Measurements from ENCODE around the gene SMIM10L2A.
"Not testable (repeated sequence)": the region's sequence is repeated elsewhere in the genome, so short reads cannot be mapped to it uniquely, and the experiment has no call there.

Gene SMIM10L2A

GRCh38 chrX:135421932-135422809, at the start of gene SMIM10L2A:
Gene SMIM10L2A (plus strand): TSS chrX:135421944. CDS start chrX:135422132, 188 bp downstream.
- no peak for DNase-seq (ENCODE audit: low spot score)

DNA sequence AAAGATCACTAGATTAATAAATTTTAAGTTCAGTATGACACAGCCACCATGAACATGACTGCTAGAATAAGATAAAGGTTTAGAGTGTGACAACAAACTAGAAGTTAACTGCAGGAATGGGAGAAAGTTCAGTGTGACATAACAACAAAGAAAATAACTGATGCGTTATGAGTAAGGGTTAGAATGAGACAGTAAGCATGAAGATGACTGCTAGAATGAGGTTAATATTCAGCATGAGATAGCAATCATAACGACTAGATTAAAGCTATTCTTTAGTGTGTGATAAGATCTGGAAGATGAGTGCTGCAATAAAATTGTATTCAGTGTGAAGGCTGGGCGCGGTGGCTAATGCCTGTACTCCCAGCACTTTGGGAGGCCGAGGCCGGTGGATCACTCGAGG, 48.4 kb upstream of the SMIM10L2A start:
- DNase-seq (ENCODE audit: low spot score): no peak

GRCh38 chrX:135382260-135382659, 39.5 kb upstream of the SMIM10L2A start:
- no peak for DNase-seq (ENCODE audit: low spot score)

DNA sequence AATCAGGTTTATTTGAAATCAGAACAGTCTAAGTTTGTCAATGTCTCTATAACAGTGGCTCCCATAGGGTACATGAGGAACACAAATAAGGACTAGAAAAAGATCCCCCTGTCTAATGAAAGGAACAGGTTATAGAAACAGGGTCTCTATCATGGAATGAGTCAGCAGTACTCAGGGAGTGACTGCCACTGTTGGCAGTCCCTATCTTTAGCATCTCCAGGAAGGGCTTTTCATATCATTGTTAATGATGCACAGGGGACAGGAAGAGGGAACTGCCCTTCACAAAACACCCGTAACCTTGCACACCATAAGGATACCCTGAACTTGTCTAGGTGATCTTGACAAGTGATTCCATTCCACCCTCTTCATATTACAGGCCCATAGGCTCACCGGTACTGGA, 38.5 kb upstream of the SMIM10L2A start:
- DNase-seq (ENCODE audit: low spot score): no peak

DNA sequence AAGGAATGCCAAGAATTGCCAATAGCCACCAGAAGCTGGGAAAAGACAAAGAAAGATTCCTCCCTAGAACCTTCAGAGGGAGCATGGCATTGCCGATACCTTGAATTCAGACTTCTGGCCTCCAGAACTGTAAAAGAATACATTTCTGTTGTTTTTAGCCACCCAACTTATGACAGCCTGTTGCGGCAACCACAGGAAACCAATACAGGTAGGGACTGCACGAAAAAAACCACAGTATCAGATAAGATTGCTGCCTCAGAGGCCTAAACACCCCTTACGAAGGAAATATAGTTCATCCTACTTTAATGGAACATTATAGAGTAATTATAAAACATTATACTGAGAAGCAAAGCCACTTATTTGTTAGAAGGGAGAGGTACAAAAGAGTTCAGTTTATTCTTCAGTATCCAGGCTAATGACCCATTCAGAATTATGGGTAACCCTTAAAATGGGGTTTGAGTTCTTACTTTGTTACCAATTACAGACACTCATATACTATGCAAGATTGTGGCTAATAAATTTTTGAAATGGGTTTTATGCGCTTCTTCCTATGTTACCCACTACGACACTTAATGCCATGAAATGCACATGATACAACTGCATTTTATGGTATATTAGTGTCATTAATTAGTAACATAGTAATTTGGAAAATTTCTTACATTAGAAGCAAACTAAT, 37.4 kb upstream of the SMIM10L2A start:
- DNase-seq (ENCODE audit: low spot score): no peak

DNA sequence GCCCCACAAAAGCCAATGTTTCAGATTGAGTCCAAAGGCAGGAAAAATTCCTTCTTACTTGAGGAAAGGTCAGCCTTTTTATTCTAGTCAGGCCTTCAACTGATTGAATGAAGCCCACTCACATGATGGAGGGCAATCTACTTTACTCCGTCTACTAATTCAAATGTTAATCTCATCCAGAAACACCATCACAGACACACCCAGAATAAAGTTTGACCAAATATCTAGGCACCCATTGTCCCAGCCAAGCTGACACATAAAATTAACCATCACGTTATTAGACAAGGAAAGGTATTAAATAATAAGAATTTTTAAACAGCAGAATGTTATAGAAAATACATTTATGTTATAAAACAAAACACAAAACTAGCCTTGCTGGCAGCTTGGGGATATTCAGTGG, 32.9 kb upstream of the SMIM10L2A start:
- DNase-seq (ENCODE audit: low spot score): no peak

DNA sequence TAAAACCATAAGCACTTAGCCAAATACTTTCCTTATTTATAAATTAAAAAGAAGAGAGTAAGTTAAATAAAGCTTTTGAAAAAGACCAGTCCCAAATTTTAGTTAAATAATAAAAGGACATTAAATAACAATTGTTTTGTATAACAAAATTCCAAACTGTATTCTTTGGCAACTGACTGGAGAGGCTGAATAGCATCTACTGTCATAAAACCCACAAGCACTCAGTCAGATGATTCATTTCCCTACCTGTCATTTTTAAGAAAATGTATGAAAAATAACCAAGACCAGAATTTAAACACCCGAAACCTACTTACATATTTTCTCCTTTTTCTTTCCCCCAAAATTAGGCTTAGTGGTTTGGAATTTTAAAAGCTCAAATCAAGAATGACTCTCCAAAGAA, 32.5 kb upstream of the SMIM10L2A start:
- DNase-seq (ENCODE audit: low spot score): no peak

DNA sequence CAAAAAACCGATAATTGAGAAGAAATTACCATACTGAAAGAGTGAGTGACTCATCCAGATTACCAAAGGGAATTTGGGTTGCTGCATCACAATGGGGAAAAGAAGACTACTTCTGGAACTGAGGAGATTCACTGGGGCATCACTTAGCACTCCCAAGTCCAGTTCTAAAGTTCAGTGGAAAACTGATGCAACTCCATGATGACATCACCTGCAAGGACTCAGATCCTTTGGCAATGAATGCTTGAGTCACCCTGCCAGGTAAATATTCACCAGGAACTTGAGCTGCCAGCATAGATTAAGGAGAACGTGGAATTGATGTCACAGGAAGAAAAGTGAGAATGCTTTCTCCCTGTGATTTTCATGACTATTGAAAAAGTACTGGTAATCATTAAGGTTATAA, 32.0 kb upstream of the SMIM10L2A start:
- no peak for DNase-seq (ENCODE audit: low spot score)

- no peak for DNase-seq (ENCODE audit: low spot score)
These were observed 30.0 kb upstream of the SMIM10L2A start for GRCh38 chrX:135391734-135392133.

DNA sequence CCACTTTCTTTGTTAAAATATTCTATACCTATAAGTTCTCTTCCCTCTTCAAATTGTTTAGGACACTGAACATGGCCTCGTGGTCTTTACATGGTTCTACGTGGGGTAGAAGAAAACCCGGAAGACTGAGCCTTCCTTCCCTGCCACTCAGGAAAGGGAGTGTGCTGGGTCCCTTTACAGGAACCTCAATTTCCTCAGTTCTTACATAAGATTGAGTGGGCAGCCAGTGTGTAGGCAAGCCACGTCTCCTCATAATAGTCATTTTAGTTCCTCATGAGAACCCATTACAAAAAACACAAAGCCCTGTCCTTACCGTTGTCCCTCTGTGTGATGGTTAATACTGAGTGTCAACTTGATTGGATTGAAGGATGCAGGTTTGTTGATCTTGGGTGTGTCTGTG, 28.7 kb upstream of the SMIM10L2A start:
- DNase-seq (ENCODE audit: low spot score): no peak

GRCh38 chrX:135395064-135395463, 26.7 kb upstream of the SMIM10L2A start:
- DNase-seq (ENCODE audit: low spot score): no peak

DNA sequence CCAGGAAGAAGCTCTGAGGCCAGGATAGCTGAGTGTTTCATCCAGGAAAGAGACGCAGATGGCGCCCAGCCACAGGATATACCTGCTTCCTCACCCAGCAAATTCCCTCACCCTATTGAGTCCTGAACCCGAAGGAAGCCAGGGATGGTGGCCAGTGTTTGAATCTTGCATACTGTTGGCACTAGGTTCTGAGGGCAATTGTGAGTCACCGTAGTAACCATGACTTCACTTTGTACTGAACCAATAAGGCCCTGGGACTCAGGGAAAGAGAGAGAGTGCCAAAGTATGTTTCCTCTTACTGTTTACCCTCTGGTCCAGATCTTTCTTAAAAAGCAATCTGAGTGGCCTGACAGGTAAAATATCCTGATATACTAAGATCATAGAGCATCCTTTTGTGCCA, 25.6 kb upstream of the SMIM10L2A start:
- no peak for DNase-seq (ENCODE audit: low spot score)

- DNase-seq (ENCODE audit: low spot score): no peak
These were observed 25.2 kb upstream of the SMIM10L2A start for GRCh38 chrX:135396566-135396965.

- no peak for DNase-seq (ENCODE audit: low spot score)
These were observed 24.1 kb upstream of the SMIM10L2A start for GRCh38 chrX:135397652-135398051.

DNA sequence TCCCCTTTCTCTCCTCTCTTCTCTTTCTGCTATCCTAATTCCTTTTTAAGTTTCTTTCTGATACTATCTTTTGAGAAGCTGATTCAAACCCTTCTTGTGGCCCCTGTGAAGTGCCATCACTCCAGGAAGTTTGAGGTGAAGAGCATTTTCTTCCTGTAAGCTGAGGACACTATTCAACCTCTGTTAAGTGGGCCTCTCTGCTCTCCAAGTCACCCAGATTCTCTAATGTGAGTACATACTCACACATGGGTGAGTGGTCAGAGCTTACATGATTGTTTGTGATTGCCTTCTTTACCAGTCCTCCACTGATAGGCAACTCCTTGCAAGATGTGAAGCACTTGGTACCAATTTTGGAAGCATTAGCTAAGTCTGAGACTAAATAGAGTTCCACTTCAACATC, 18.4 kb upstream of the SMIM10L2A start:
- DNase-seq (ENCODE audit: low spot score): no peak

GRCh38 chrX:135406428-135406827, 15.3 kb upstream of the SMIM10L2A start:
- not testable (repeated sequence) for DNase-seq (ENCODE audit: low spot score)

- no peak for DNase-seq (ENCODE audit: low spot score)
These were observed 12.9 kb upstream of the SMIM10L2A start for GRCh38 chrX:135408794-135409193.

GRCh38 chrX:135410861-135411627, 10.7 kb upstream of the SMIM10L2A start:
- DNase-seq (ENCODE audit: low spot score): no peak

DNA sequence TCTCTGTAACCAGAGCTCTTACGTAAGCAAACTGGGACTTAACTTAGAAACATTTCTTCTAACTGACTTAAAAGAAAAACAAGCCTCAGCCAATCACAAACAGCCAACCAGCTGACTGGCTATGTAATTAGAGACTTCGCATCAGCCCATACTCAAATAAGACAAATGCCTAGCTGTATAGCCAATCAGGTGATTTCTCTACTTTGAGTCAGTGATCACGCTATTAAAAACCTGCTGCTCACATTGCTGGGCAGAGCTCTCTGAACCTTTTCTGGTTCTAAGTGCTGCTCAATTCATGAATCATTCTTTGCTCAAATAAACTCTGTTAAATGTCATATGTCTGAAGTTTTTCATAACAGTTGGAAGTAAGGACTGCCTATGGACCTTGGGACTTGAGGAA, 9.9 kb upstream of the SMIM10L2A start:
- DNase-seq (ENCODE audit: low spot score): no peak

DNA sequence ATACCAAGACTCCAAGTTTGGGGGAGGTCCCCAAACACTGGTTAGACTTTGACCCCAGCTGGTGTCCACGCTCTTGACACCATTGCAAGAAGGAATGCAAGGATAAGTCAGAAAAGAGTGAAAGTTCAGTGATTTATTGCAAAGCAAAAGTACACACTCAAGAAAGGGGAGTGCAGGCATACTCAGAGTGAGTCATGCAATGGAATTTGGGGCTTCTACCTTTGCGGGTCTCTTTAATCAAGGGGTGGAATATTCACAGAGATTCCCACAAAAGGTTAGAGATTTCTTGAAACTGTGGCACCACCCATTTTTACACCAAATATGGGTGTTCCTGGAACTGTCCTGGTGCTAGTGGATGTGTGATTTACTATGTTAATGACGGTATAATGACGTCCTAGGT, 5.2 kb upstream of the SMIM10L2A start:
- DNase-seq (ENCODE audit: low spot score): no peak

DNA sequence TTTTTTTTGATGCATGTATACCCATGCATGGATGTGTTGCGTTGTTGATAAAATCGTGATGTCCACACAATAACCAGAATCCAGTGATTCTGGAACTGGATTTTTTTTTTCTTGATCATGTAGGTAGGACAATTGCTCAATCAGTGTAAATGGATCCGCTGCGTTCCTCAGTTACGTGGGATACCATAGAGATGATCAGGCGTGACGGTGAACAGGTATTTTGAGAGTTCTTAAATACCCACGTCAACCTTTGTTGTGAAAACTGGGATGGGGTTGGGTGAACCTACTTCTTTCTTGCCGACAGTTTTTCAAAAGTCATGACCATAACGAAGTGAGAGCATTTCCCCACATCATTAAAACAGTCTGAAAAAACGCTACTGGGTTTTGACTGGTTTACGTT, 913 bp upstream of the SMIM10L2A start:
- no peak for DNase-seq (ENCODE audit: low spot score)

DNA sequence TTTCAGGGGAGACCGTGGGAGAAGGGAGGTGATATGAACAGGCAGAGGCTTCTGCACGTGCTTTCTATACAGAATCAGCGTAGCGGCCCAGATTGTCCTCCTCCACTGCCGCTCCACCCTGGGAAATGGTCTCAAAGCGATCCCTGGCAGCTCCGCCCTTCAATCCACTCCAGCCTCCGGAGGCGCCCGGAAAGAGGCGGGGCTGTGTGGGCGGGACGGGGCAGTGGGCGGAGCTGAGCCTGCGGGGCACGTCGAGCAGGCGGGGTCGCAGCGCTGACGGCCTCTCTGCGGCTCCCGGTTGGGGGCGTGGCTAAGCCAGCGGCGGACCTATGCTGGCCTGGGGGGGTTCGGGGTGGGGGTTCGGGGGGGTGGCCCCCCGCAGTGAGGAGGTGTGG, 210 bp upstream of the SMIM10L2A start:
- peak; percentile 84 for DNase-seq (ENCODE audit: low spot score)

- DNase-seq (ENCODE audit: low spot score): not testable (repeated sequence)
These were observed 1.0 kb downstream of the SMIM10L2A start for GRCh38 chrX:135422810-135423168.

All from iPS-NIHi11 (cell line).